Left lung (tissue), 10 donors: Measurements from ENCODE around the gene PLEKHF1. TPM values are rescaled to one million over a fixed set of nuclear protein-coding genes. Genes with fewer than 3 reads are reported as not detected.

Experiments
- ATAC-seq: fragments of 200-7000 bp; cut with Tn5 transposase; one replicate; pipeline ENCODE4 v1.9.1; 2020; ENCODE audit warnings: moderate library complexity
- DNase-seq, 4 donors: peaks; one replicate each; pipeline ENCODE4 v3.0.0-alpha.2; 2013 to 2020
- H3K27ac ChIP-seq, 2 donors: fragments of 200-600 bp; sonication (generic) in 1 of 2; one replicate each; pipeline versions ENCODE4 v1.5.0 to v1.8.0; 2020 to 2021
- H3K27me3 ChIP-seq, 2 donors: fragments of 200-600 bp; sonication (generic) in 1 of 2; one replicate each; pipeline versions ENCODE4 v1.5.0 to v1.8.0; 2020 to 2021
- H3K36me3 ChIP-seq, 2 donors: fragments of 200-600 bp; sonication (generic) in 1 of 2; one replicate each; pipeline versions ENCODE4 v1.5.0 to v1.8.0; 2020 to 2021
- H3K4me1 ChIP-seq, 2 donors: fragments of 200-600 bp; one replicate each; pipeline ENCODE4 v1.8.0; 2021
- H3K4me3 ChIP-seq, 2 donors: fragments of 200-600 bp; sonication (generic) in 1 of 2; one replicate each; pipeline versions ENCODE4 v1.5.0 to v1.8.0; 2020 to 2021; ENCODE audit warnings: mild to moderate bottlenecking in 1 of 2
- H3K9me3 ChIP-seq, 2 donors: fragments of 200-600 bp; sonication (generic) in 1 of 2; one replicate each; pipeline versions ENCODE4 v1.5.0 to v1.8.0; 2020 to 2021
- intact Hi-C, 2 donors: fragments of 100-400 bp; cut with DNase I; formaldehyde crosslinking; loops; one replicate each; pipeline versions ENCODE4 v1.11.2 to v1.14.2; 2022
- polyA plus RNA-seq, 6 donors: library from polyadenylated mRNA; unstranded; fragments of 120-200 nt; gene quantifications; one replicate each; pipeline ENCODE4 v1.2.1, GENCODE V29; 2013; ENCODE audit not compliant: insufficient read length in 6 of 6
- total RNA-seq, 2 donors: library from RNA; stranded (reverse); fragmentation: NEBNext Ultra II Directional; extraction: Animal tissue kit (Norgen Biotek cat#: 25700); gene quantifications; one replicate each; pipeline ENCODE4 v1.2.1, GENCODE V29; 2021
- TF ChIP-seq, protein P1 (sequence below), 2 donors: fragments of 200-600 bp; sonication (generic) in 1 of 2; IDR thresholded peaks; one replicate each; pipeline versions ENCODE4 v1.5.0 to v1.8.0; 2021; ENCODE audit warnings: antibody characterized with exemption in 2 of 2
- donor health status: DM: no; HTN: yes; CAD: no.
- donor health status: DM: no; HTN: no; CAD: no.

The PLEKHF1 gene
- total and polyA plus RNA-seq, 8 donors, result 1.00 to 8.5 (median 1.2) TPM

DNA sequence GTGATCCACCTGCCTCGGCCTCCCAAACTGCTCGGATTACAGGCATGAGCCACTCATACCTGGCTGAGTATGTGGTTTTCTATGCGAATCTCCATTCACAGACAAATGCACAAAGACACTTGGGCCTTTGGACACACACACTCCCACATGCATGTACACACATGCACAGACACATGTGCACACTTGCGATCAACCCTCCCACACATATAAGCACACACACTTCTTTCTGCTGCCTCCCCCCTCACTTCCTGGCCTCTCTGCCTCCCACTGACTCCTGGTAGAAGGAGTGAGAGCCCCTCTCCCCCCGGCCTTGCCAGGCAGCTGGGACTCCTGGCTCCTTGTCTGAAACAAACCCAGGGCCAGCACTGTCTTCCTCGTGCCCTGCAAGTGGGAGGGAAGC is 29.3 kb upstream of the PLEKHF1 start:
- H3K4me3 ChIP-seq, result no peak overlapping the region
- ATAC-seq, result no peak

DNA sequence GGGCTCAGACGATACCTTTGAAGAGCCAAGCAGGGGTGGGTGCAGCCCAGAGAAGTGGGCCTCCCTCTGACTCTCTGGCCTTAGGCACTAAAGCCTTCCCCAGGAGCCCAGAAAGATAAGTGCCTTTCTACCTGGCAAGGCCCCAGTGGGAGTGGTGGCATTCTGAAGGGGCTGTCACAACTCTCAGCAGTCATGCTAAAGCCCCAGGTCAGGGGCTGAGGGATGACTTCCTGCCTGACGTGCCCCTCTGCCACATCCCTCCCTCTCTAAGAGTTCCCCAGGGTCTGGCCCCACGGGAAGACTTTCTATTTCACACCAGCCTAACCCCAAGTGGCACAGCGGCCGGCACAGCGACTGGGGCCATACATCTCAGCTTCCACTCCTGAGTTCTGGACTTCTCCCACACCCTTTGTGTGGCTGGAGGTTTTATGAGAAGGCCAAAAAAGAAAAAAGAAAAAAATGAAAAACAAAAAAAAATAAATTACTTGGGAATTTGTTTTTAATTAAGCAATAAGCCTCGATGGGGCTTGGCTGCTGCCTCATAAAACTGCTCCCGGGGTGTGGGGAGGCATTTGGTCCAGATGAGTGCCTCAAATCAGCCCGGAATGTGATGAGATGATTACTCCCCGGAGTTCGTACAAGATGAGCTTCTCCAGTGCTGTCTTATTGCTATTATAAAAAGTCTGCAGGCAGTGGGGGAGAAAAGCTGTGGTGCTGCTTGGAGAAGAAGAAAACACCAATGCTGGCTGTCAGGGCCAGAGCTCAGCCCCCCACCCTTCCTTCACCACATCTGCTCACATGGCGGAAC is 28.5 kb upstream of the PLEKHF1 start:
- peak in 2 of 4 donors; percentile 9 to 23 for DNase-seq
- H3K36me3 ChIP-seq, result no peaks in the 10 kb centered on the region
- no peak for ATAC-seq

More for the DNA sequence above, 29.3 kb upstream of the PLEKHF1 start:
- no peak for DNase-seq
- H3K27ac ChIP-seq, result no peak overlapping the region
- H3K9me3 ChIP-seq, result no peaks in the 10 kb centered on the region
- no peaks in the 10 kb centered on the region for H3K36me3 ChIP-seq
- no peaks in the 10 kb centered on the region for H3K27me3 ChIP-seq
- intact Hi-C loops, result no loop called here
- H3K4me1 ChIP-seq, result no peaks in the 10 kb centered on the region
- TF ChIP-seq, protein P1, sequence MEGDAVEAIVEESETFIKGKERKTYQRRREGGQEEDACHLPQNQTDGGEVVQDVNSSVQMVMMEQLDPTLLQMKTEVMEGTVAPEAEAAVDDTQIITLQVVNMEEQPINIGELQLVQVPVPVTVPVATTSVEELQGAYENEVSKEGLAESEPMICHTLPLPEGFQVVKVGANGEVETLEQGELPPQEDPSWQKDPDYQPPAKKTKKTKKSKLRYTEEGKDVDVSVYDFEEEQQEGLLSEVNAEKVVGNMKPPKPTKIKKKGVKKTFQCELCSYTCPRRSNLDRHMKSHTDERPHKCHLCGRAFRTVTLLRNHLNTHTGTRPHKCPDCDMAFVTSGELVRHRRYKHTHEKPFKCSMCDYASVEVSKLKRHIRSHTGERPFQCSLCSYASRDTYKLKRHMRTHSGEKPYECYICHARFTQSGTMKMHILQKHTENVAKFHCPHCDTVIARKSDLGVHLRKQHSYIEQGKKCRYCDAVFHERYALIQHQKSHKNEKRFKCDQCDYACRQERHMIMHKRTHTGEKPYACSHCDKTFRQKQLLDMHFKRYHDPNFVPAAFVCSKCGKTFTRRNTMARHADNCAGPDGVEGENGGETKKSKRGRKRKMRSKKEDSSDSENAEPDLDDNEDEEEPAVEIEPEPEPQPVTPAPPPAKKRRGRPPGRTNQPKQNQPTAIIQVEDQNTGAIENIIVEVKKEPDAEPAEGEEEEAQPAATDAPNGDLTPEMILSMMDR (IDR thresholded peaks at IDR 0.05), result no peak

DNA sequence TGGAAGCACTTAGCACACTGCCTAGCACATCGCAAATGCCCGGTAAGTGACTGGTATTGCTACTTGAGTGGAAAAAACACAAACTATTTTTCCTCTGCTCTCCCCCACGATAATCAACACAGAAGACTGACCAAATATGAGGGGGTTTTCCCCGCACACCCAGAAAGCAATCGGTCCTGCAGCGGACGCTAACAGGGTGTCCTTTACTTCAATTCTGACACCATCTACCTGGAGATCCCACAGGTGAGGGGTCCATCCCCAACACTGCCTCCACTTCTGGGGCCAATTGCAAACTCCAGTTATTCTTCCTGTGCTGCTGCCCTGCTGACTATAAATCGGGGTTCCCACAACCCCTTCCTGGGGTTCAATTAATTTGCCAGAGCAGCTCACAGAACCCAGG is 26.2 kb upstream of the PLEKHF1 start:
- H3K4me1 ChIP-seq, result no peaks in the 10 kb centered on the region
- intact Hi-C loops, result no loop called here
- H3K4me3 ChIP-seq, result no peak overlapping the region
- H3K9me3 ChIP-seq, result no peaks in the 10 kb centered on the region
- no peaks in the 10 kb centered on the region for H3K36me3 ChIP-seq
- DNase-seq (peak in 1 of 4 donors; percentile 7), ATAC-seq (no peak)
- TF ChIP-seq, protein P1 (IDR thresholded peaks at IDR 0.05), result no peak
- no peaks in the 10 kb centered on the region for H3K27me3 ChIP-seq
- H3K27ac ChIP-seq, result no peak overlapping the region

More for the DNA sequence above, 28.5 kb upstream of the PLEKHF1 start:
- no peaks in the 10 kb centered on the region for H3K4me1 ChIP-seq
- H3K27me3 ChIP-seq, result no peaks in the 10 kb centered on the region
- no peak overlapping the region for H3K27ac ChIP-seq
- intact Hi-C loops, result no loop called here
- TF ChIP-seq, protein P1 (IDR thresholded peaks at IDR 0.05), result no peak
- H3K4me3 ChIP-seq, result no peak overlapping the region
- H3K9me3 ChIP-seq, result no peaks in the 10 kb centered on the region

DNA sequence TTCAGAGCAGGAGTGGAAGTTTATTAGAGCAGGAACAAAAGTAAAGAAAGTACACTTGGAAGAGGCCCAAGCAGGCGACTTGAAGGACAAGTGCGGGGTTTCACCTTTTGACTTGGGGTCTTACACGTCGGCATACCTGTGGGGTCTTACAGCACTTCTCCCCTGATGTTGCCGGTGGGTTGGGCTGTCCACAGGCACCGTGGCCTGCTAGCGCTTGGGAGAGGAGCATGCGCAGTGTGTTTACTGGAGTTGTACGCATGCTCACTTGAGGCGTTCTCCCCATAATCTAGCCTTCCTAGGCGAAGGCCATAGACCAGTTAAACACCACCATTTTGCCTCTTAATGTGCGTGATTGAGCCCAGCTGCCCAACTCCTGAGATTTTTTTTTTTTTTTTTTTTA is 25.0 kb upstream of the PLEKHF1 start:
- Histone ChIP-seq H3K4me3 (no peak overlapping the region), H3K27ac (no peak overlapping the region), H3K27me3 (no peaks in the 10 kb centered on the region), H3K36me3 (no peaks in the 10 kb centered on the region), H3K4me1 (peaks cover 0 to 4% of the 10 kb centered on the region in 2 donors), H3K9me3 (no peaks in the 10 kb centered on the region)
- DNase-seq (peak in 1 of 4 donors; percentile 6), ATAC-seq (no peak)
- intact Hi-C loops, result no loop called here
- TF ChIP-seq, protein P1 (IDR thresholded peaks at IDR 0.05), result no peak

DNA sequence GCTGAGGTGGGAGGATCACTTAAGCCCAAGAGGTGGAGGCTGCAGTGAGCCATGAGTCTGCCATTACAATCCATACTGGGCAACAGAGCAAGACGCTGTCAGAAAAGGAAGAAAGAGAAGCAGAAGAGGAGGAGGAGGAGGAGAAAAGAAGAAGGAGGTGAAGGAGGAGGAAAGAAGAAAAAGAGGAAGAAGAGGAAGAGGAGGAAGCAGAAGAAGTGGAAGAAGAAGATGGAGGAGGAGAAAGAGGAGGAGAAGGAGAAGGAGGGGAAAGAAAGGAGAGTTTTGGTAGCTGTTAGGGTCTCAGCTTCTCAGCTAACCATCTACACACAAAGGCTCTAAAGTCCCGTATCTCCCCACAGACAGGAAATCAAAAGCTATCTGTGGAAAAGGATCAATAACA is 23.7 kb upstream of the PLEKHF1 start:
- Histone ChIP-seq H3K4me3 (no peak overlapping the region), H3K36me3 (no peaks in the 10 kb centered on the region), H3K27me3 (no peaks in the 10 kb centered on the region), H3K4me1 (peaks cover 0 to 13% of the 10 kb centered on the region in 2 donors), H3K9me3 (no peaks in the 10 kb centered on the region), H3K27ac (no peak overlapping the region)
- DNase-seq (no peak), ATAC-seq (no peak)
- TF ChIP-seq, protein P1 (IDR thresholded peaks at IDR 0.05), result no peak
- intact Hi-C loops, result no loop called here
